Activated CD4-positive, alpha-beta T cell treated with anti-CD3 and anti-CD28 coated beads, Interleukin-2, amount 10 ng/mL, durations not matched to agents 24 days and 14 days (primary cell): ENCODE results near the gene TUBB2A. TPM values are rescaled to one million over a fixed set of nuclear protein-coding genes. Genes with fewer than 3 reads are reported as not detected.
"Not testable (repeated sequence)": the region's sequence is repeated elsewhere in the genome, so short reads cannot be mapped to it uniquely, and the experiment has no call there.

Experiments
- DNase-seq: peaks from one replicate; pipeline ENCODE4 v3.0.0; 2022
- H3K27ac Mint-ChIP-seq: one replicate; pipeline ENCODE4 v1.8.0; 2022; ENCODE audit warnings: mild to moderate bottlenecking, mixed read lengths
- H3K27me3 Mint-ChIP-seq: one replicate; pipeline ENCODE4 v1.8.0; 2022; ENCODE audit warnings: mixed read lengths
- H3K36me3 Mint-ChIP-seq: one replicate; pipeline ENCODE4 v1.8.0; 2022; ENCODE audit warnings: low read depth, mild to moderate bottlenecking, mixed read lengths
- H3K4me1 Mint-ChIP-seq: one replicate; pipeline ENCODE4 v1.8.0; 2021; ENCODE audit warnings: mixed read lengths
- H3K4me3 Mint-ChIP-seq: one replicate; pipeline ENCODE4 v1.8.0; 2022; ENCODE audit warnings: mild to moderate bottlenecking, moderate library complexity, mixed read lengths
- H3K9me3 Mint-ChIP-seq: one replicate; pipeline ENCODE4 v1.8.0; 2021; ENCODE audit warnings: mixed read lengths
- intact Hi-C: fragments of 100-400 bp; cut with micrococcal nuclease; formaldehyde crosslinking; loops from one replicate; pipeline ENCODE4 v1.15.1; 2023
- total RNA-seq: library from RNA; stranded (reverse); gene quantifications from 2 replicates; pipeline ENCODE4 v1.2.3, GENCODE V29; 2022

Gene TUBB2A
- total RNA-seq, result 3.9 and 4.7 TPM in 2 replicates

- intact Hi-C loops, result loop anchor here (1.0 to 5.0 kb wide), 4 partner anchors 31 to 980 kb away; partner anchors contain the start of genes BPHL and ECI2
- H3K9me3 Mint-ChIP-seq, result peaks cover 4% of the 10 kb centered on the region
- H3K4me3 Mint-ChIP-seq, result peak within 1 kb of the TSS; percentile 86
- peaks cover 22% of the 10 kb centered on the region for H3K4me1 Mint-ChIP-seq
- peaks cover 40% of the 10 kb centered on the region for H3K27me3 Mint-ChIP-seq
- peak; percentile 97 for DNase-seq
- H3K36me3 Mint-ChIP-seq, result peaks cover 7% of the 10 kb centered on the region
- peak within 1 kb of the TSS; percentile 76 for H3K27ac Mint-ChIP-seq
These were observed at the start of gene TUBB2A for GRCh38 chr6:3157131-3157933. TSS of gene TUBB2A (minus strand) at chr6:3157544. CDS start at chr6:3157463, 81 bp downstream.

GRCh38 chr6:3206339-3207015, 49.1 kb upstream of the TUBB2A start:
- DNase-seq, result no peak
- intact Hi-C loops, result no loop called here
- Mint-ChIP-seq H3K4me1 (peaks cover 25% of the 10 kb centered on the region), H3K9me3 (peaks cover 13% of the 10 kb centered on the region), H3K27ac (no peak overlapping the region), H3K36me3 (peaks cover 2% of the 10 kb centered on the region), H3K27me3 (peaks cover 18% of the 10 kb centered on the region), H3K4me3 (no peak overlapping the region)

- intact Hi-C loops, result no loop called here
- Mint-ChIP-seq H3K4me1 (peaks cover 25% of the 10 kb centered on the region), H3K27ac (no peak overlapping the region), H3K4me3 (no peak overlapping the region), H3K9me3 (peaks cover 13% of the 10 kb centered on the region), H3K36me3 (peaks cover 2% of the 10 kb centered on the region), H3K27me3 (peaks cover 18% of the 10 kb centered on the region)
- DNase-seq, result no peak
These were observed 48.6 kb upstream of the TUBB2A start for GRCh38 chr6:3205913-3206312.

GRCh38 chr6:3204921-3205320, 47.6 kb upstream of the TUBB2A start:
- H3K4me1 Mint-ChIP-seq, result peaks cover 23% of the 10 kb centered on the region
- H3K36me3 Mint-ChIP-seq, result peaks cover 2% of the 10 kb centered on the region
- intact Hi-C loops, result no loop called here
- H3K4me3 Mint-ChIP-seq, result no peak overlapping the region
- DNase-seq, result no peak
- peaks cover 23% of the 10 kb centered on the region for H3K27me3 Mint-ChIP-seq
- no peak overlapping the region for H3K27ac Mint-ChIP-seq
- peaks cover 18% of the 10 kb centered on the region for H3K9me3 Mint-ChIP-seq

GRCh38 chr6:3202999-3203696, 45.8 kb upstream of the TUBB2A start:
- no peak overlapping the region for H3K4me3 Mint-ChIP-seq
- peaks cover 2% of the 10 kb centered on the region for H3K36me3 Mint-ChIP-seq
- DNase-seq, result no peak
- intact Hi-C loops, result no loop called here
- no peak overlapping the region for H3K27ac Mint-ChIP-seq
- peaks cover 29% of the 10 kb centered on the region for H3K27me3 Mint-ChIP-seq
- peaks cover 6% of the 10 kb centered on the region for H3K4me1 Mint-ChIP-seq
- H3K9me3 Mint-ChIP-seq, result peaks cover 24% of the 10 kb centered on the region

- no peak for DNase-seq
- H3K4me3 Mint-ChIP-seq, result no peak overlapping the region
- H3K4me1 Mint-ChIP-seq, result peaks cover 6% of the 10 kb centered on the region
- H3K27me3 Mint-ChIP-seq, result peaks cover 29% of the 10 kb centered on the region
- H3K9me3 Mint-ChIP-seq, result peaks cover 19% of the 10 kb centered on the region
- no peak overlapping the region for H3K27ac Mint-ChIP-seq
- peaks cover 2% of the 10 kb centered on the region for H3K36me3 Mint-ChIP-seq
- intact Hi-C loops, result no loop called here
These were observed 44.0 kb upstream of the TUBB2A start for GRCh38 chr6:3201388-3201787.

- no peak for DNase-seq
- intact Hi-C loops, result no loop called here
- H3K27ac Mint-ChIP-seq, result no peak overlapping the region
- peaks cover 19% of the 10 kb centered on the region for H3K9me3 Mint-ChIP-seq
- peaks cover 2% of the 10 kb centered on the region for H3K36me3 Mint-ChIP-seq
- H3K27me3 Mint-ChIP-seq, result peaks cover 23% of the 10 kb centered on the region
- no peaks in the 10 kb centered on the region for H3K4me1 Mint-ChIP-seq
- no peak overlapping the region for H3K4me3 Mint-ChIP-seq
These were observed 43.3 kb upstream of the TUBB2A start for GRCh38 chr6:3200682-3201081.

GRCh38 chr6:3199382-3199781, 42.0 kb upstream of the TUBB2A start:
- no peaks in the 10 kb centered on the region for H3K4me1 Mint-ChIP-seq
- H3K9me3 Mint-ChIP-seq, result peaks cover 15% of the 10 kb centered on the region
- no peak overlapping the region for H3K4me3 Mint-ChIP-seq
- H3K27ac Mint-ChIP-seq, result no peak overlapping the region
- DNase-seq, result no peak
- peaks cover 18% of the 10 kb centered on the region for H3K27me3 Mint-ChIP-seq
- intact Hi-C loops, result no loop called here
- H3K36me3 Mint-ChIP-seq, result no peaks in the 10 kb centered on the region

GRCh38 chr6:3197734-3198133, 40.4 kb upstream of the TUBB2A start:
- Mint-ChIP-seq H3K9me3 (peaks cover 11% of the 10 kb centered on the region), H3K27me3 (peaks cover 13% of the 10 kb centered on the region)
- intact Hi-C loops, H3K4me1 Mint-ChIP-seq, DNase-seq, H3K36me3 Mint-ChIP-seq, H3K27ac Mint-ChIP-seq, H3K4me3 Mint-ChIP-seq: not testable (repeated sequence)

GRCh38 chr6:3196770-3197169, 39.4 kb upstream of the TUBB2A start:
- no peaks in the 10 kb centered on the region for H3K36me3 Mint-ChIP-seq
- H3K27me3 Mint-ChIP-seq, result peaks cover 14% of the 10 kb centered on the region
- no peak for DNase-seq
- no peak overlapping the region for H3K27ac Mint-ChIP-seq
- intact Hi-C loops, result no loop called here
- H3K4me1 Mint-ChIP-seq, result no peaks in the 10 kb centered on the region
- H3K4me3 Mint-ChIP-seq, result no peak overlapping the region
- H3K9me3 Mint-ChIP-seq, result peaks cover 11% of the 10 kb centered on the region

GRCh38 chr6:3195695-3196497, 38.6 kb upstream of the TUBB2A start:
- peaks cover 11% of the 10 kb centered on the region for H3K9me3 Mint-ChIP-seq
- no peak overlapping the region for H3K27ac Mint-ChIP-seq
- intact Hi-C loops, result no loop called here
- no peaks in the 10 kb centered on the region for H3K36me3 Mint-ChIP-seq
- no peaks in the 10 kb centered on the region for H3K4me1 Mint-ChIP-seq
- no peak overlapping the region for H3K4me3 Mint-ChIP-seq
- no peak for DNase-seq
- H3K27me3 Mint-ChIP-seq, result peaks cover 16% of the 10 kb centered on the region

GRCh38 chr6:3195420-3195694, 38.0 kb upstream of the TUBB2A start:
- Mint-ChIP-seq H3K27me3 (peaks cover 13% of the 10 kb centered on the region), H3K9me3 (peaks cover 8% of the 10 kb centered on the region), H3K27ac (no peak overlapping the region), H3K4me1 (no peaks in the 10 kb centered on the region), H3K36me3 (no peaks in the 10 kb centered on the region), H3K4me3 (no peak overlapping the region)
- intact Hi-C loops, result no loop called here
- no peak for DNase-seq

- intact Hi-C loops, result no loop called here
- Mint-ChIP-seq H3K27ac (no peak overlapping the region), H3K4me1 (no peaks in the 10 kb centered on the region), H3K4me3 (no peak overlapping the region), H3K36me3 (no peaks in the 10 kb centered on the region), H3K9me3 (peaks cover 6% of the 10 kb centered on the region), H3K27me3 (peaks cover 12% of the 10 kb centered on the region)
- DNase-seq, result no peak
These were observed 37.4 kb upstream of the TUBB2A start for GRCh38 chr6:3194535-3195419.
